CD1c-positive myeloid dendritic cell (primary cell): ENCODE results near the gene SYT17.

ENCODE experiments used
- DNase-seq: peaks from one replicate; pipeline ENCODE4 v3.0.0-alpha.2; 2016; ENCODE audit errors: extremely low spot score

The SYT17 gene

GRCh38 chr16:19264123-19264673 is 96.2 kb downstream of the SYT17 start:
- DNase-seq = no peak

GRCh38 chr16:19265380-19265930 is 97.4 kb downstream of the SYT17 start:
- DNase-seq = no peak

GRCh38 chr16:19266774-19267173 is 98.7 kb downstream of the SYT17 start:
- no peak for DNase-seq

- peak; percentile 56 for DNase-seq
Measured at GRCh38 chr16:19269098-19269497, 101.1 kb downstream of the SYT17 start.

- no peak for DNase-seq
Measured at GRCh38 chr16:19274165-19274797, 106.2 kb downstream of the SYT17 start.

- no peak for DNase-seq
Measured at GRCh38 chr16:19278403-19278802, 110.4 kb downstream of the SYT17 start.

GRCh38 chr16:19281246-19281645 is 113.2 kb downstream of the SYT17 start:
- no peak for DNase-seq

GRCh38 chr16:19282101-19282500 is 114.1 kb downstream of the SYT17 start:
- no peak for DNase-seq

GRCh38 chr16:19283637-19284036 is 115.6 kb downstream of the SYT17 start:
- DNase-seq = no peak

GRCh38 chr16:19284207-19284606 is 116.2 kb downstream of the SYT17 start:
- DNase-seq = peak; percentile 43

- DNase-seq = no peak
Measured at GRCh38 chr16:19285431-19285830, 117.4 kb downstream of the SYT17 start, which contains the start of gene CLEC19A. Gene CLEC19A, plus strand, starts transcription at chr16:19285731. Its CDS starts 121 bp downstream, at chr16:19285852.

- DNase-seq = no peak
Measured at GRCh38 chr16:19286827-19287226, 118.8 kb downstream of the SYT17 start.

GRCh38 chr16:19287241-19287640 is 119.2 kb downstream of the SYT17 start:
- no peak for DNase-seq

GRCh38 chr16:19288872-19289799 is 121.1 kb downstream of the SYT17 start:
- DNase-seq = peak; percentile 37

- DNase-seq = no peak
Measured at GRCh38 chr16:19289811-19290485, 121.9 kb downstream of the SYT17 start.

- no peak for DNase-seq
Measured at GRCh38 chr16:19290860-19291259, 122.8 kb downstream of the SYT17 start.

- DNase-seq = peak; percentile 74
Measured at GRCh38 chr16:19291475-19291874, 123.4 kb downstream of the SYT17 start.

- no peak for DNase-seq
Measured at GRCh38 chr16:19292186-19292585, 124.1 kb downstream of the SYT17 start.

- DNase-seq = peak; percentile 96
Measured at GRCh38 chr16:19294156-19294649, 126.2 kb downstream of the SYT17 start.

GRCh38 chr16:19295393-19295792 is 127.4 kb downstream of the SYT17 start:
- peak; percentile 18 for DNase-seq

GRCh38 chr16:19297454-19297853 is 129.4 kb downstream of the SYT17 start:
- DNase-seq = no peak

GRCh38 chr16:19299565-19299964 is 131.5 kb downstream of the SYT17 start:
- DNase-seq = no peak
